Measurements from ENCODE around the gene PIGZ.
A peak's percentile ranks its signal among the peaks of the same experiment; 100 is the strongest.

The PIGZ gene, protein sequence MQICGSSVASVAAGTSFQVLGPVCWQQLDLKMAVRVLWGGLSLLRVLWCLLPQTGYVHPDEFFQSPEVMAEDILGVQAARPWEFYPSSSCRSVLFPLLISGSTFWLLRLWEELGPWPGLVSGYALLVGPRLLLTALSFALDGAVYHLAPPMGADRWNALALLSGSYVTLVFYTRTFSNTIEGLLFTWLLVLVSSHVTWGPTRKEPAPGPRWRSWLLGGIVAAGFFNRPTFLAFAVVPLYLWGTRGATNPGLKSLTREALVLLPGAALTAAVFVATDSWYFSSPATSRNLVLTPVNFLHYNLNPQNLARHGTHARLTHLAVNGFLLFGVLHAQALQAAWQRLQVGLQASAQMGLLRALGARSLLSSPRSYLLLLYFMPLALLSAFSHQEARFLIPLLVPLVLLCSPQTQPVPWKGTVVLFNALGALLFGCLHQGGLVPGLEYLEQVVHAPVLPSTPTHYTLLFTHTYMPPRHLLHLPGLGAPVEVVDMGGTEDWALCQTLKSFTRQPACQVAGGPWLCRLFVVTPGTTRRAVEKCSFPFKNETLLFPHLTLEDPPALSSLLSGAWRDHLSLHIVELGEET

DNA sequence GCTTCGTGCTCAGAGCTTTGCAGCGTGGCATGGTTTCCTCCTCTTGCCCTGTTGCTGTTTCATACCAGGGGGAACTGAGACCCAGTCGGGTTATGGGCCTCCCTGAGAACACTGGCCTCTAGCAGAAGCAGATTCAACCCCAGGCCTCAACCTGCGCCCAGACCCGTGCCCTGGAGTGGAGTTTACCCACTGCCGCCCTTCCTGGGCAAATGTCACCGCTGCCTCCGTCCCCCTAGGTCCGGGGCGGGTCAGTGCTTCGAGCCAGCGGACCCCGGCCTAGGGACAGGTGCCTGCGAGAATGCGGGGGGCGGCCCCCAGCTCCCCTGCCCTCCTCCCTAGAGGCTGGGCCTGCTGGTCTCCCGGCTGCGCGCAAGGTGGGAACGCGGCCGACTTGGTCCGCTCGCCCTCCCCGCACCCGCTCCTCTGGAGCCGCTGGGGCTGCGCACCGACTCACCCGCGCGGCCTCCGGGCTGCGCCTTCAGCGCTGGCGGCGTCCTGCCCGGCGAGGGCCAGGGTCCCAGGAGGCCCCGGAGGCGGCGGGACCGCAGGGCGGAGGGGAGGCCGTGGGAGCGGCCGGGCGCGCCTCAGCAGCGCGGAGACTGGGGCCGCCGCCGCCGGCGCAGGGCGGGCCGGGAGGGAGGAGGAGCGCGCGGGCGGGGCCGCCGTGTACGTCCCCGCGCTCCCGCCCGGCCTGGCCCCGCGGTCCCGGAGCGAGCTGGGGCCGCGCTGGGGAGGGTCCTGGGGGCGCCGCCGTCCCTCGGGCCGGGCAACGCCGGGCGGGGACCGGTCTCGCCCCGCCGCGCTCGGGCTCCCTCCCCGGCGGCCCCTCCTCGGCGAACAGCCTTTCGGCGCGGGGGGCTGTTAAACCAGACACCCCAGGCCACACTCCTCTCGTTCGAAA lies at the start of gene PIGZ:
Gene PIGZ, minus strand, starts transcription at position 601 of the 901 bp plus-strand sequence. CDS start 16,802 bp downstream, outside the sequence.
- peak; percentile 48 for DNase-seq

DNA sequence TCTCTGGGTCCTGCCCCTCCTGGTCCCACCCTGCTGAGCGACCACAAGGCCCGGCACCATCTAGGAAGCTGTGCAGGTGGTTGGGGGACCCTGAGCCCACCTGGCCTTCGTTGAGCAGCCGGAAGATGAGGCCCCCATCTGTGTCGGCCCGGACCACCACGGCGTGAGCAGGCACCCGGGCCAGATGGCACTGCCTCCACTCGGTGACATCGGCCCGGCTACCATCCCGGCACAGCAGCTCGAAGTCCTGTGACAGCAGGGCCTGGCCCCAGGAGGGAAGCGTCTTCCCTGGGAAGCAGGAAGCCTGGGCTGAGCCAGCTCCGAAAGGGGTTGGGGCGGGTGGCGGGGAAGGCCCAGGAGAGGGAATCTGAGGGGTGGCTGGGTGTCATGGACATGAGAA lies 48.4 kb upstream of the PIGZ start:
- DNase-seq = no peak

DNA sequence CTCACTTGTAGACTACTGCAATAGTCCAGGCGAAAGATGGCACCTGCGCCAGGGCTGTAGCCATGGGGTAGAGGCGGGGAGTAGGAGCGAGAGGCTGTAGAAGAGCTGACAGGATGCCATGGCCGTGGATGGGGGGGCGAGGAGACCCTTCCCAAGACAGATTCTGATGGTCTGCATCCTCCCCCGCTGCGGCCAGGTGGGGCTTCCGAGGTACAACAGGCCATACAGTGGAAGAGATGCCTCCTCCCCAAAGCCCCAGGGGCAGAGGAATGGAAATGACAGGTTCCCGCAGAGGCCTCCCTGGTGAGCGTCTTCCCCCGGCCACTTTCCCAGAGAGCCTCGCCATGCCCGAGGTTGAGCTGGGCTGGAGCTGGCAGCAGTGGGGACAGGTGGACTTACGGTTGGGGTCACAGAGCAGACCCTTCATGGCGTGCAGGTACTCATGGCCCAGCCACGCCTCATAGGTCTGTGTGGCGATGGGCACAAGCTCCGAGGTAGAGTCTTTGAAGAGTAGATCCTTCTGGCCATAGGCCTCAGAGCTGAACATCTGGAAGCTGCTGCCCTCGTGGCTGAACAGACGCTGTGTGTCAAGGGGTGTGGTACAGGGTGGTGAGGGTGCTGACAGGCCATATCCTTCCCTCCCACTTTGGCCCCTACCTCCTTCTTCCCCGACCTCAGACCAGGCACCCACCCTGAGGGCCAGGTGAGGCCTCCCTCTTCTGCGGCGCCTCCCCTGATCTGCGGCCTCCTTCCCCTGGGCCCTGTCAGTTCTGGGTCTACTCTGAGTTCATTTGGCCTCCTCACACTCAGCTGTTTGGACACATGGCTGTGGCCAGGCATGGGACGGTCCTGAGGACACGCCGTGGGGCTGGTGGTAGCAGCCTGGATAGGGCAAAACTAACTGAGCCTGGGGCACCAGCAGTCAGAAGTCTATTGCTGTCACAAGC lies 47.4 kb upstream of the PIGZ start:
- no peak for DNase-seq

DNA sequence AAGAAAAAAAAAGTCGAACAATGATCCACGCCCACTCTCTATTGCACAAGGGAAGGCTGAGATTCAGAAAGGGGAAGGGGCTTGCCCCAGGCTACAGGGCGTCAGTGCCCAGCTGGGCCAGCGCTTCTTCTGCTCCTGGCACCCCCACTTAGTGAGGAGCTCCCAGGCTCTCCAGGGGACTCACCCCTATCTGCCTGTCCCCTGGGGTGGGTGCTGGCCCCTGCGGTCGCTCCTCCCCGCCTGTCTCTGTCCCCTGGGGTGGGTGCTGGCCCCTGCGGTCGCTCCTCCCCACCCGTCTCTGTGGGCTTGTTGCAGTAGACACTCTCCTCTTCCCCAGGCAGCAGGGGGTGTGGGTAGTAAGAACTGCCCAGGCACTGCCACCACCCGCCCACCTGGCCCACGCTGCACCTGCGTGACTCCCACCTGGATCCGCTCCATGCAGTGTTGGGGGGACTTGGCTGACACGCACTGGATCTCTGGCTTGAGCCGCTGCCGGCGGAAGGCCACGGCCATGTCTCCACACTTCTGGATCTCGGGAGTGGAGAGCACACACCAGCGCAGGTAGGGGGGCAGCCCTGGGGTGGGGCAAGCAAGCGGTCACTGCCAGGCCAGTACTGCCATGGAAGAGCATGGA lies 46.4 kb upstream of the PIGZ start:
- DNase-seq = no peak

DNA sequence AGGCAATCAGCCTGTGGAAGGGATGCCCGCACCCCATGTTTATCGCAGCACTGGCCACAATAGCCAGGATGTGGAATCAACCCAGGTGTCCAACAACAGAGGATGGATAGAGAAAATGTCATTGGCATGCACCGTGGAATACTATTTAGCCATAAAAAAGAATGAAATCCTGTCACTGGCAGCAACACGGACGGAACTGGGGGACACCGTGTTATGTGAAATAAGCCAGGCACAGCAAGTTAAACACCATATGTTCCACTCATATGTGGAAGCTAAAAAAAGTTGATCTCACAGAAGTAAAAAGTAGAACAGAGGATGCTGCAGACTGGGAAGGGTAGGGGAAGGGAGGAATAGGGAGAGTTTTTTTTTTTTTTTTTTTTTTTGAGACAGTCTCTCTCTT lies 45.4 kb upstream of the PIGZ start:
- DNase-seq = no peak

DNA sequence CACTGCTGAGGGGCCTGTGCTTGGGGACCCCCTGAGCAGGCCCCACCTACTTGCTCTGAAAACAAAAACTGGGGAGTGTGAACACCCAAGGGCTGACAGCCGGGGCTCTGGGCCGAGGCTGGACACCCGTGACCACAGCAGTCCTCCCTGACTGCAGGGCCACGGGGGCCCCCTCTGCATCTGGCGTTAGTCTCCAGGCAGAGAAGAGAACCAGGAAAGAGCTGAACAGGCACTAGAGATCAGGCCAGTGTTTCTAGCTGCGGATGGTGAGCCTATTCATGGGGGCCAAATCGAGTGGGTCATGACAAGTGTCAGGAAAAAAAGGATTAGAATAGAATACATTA lies 43.9 kb upstream of the PIGZ start:
- DNase-seq = no peak

DNA sequence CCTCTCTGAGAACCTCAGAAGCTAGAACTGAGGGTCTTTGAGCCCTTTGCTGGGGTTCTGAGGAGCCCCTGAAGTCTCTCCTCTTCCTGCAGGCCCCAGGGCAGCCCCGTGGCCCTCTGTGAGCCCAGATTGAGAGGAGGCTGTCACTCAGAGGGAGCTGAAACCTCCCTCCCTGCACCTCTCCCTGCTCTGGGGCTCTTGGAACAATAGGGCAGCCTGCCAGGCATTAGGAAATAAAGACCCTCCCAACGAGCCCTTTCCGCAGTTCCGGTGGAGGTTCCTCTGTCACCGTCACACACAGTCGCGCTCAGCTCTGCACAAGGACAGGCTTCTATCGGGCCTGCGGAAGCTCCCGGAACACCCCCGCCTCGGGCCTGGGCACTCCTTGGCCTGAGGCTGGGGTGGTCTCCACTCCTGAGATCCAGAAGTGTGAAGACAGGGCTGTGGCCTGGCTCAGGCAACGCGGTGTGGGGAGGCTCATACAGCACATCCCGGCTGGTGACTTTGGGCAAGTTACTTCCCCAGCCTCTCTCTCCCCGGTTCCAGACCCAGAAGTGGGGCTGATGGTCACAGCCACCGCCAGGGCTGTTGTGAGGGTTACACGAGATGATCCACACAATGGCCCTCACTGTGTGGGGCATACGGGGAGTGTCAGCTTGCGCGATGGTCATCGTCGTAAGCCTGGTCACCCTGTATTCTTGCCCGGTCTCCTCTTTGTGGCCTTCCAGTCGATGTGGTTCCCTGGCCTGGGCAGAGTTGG lies 43.3 kb upstream of the PIGZ start:
- no peak for DNase-seq

DNA sequence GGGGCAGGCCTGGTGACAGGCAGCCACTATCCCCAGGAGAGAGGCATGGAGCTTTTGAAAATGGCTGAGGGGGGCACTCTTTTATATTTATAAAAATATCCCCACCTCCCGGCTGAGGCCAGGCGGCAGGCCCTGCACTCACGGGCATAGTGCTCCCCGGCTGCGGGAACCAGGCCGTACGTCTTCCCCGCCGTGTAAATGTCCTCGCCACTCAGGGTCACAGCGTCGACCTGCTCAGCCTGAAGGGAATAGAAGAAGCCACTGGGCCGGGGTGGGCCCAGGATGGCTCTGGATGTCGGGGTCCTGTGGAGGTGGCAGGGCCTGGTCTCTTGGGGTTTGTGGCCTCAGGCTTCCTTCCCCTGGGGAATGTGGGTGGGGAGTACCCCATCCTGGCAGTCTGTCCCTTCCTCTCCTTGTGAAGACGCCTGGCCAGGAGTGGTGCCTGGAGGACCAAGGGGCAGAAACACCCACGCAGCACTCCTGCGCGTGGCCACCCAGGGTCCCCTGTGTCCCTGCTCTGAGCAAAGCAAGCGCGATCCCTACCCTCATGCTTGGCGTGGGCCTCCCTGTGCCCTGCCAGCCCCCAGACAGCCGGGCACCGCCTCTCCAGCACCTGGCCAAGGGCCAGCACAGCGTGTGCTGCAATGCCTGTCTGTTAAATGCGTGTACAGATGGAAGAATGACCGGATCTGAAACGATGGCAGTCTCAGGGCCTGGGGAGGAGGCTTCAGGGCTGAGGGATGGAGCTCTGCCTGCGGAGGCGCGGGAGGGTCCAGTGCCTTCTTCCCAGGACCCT lies 42.1 kb upstream of the PIGZ start:
- DNase-seq = no peak

DNA sequence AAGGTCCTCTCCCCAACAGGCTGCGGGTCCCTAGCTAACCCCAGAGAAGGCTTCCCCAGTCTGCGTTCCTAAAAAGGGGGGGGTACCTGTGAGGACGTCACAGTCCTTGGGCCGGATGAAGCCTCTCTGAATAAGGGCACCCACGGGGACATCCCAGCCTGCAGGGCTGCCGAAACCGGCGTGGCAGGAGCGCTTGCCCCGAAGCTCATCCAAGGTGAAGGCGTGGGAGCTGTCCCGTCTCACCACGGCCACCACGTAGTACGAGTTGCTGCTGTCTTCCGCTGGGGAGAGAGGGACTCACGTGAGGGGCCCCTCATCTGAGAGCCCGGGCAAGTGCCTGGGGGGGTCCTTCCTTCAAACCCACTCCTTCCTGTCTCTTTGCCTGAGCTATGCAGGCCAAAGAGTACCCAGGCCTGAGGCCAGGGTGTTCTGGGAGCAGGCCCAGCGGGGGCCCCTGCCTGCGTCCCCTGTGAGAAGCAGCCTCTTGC lies 40.9 kb upstream of the PIGZ start:
- no peak for DNase-seq

DNA sequence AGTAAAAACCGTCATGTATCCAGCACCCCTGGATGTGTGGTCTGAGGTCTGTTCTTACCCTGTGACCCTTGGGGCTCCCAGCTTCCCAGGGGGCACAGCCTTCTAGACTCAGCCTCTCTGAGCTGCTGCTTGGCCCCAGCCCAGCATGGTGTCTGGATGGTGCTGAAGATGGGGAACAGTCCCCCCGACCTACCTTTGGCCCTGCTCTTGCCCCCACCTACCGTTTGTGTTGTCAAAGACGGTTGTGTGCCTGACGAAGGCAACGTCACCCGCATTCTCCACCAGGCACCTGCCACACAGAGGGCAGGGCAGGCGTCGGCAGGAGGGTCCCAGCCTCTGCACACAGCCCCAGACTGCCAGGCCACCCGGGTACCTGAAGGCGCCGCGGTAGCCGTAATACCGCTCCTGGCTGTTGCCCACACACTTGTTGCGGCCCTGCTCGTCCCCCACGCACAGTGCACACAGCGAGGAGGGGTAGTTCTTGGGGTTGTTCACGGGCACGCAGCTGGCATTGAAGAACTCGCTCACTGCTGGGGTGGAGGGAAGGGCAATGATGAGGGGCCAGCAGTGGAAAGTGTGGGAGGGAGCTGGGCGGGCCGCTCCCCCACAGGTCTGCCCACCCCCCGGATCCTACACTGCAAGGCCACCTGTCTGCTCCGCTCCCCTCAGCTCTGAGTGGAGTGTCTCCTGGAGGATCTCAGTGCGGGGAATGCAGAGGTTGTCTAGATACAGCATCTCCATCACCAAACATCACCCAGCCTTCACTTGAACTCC lies 40.0 kb upstream of the PIGZ start:
- no peak for DNase-seq

DNA sequence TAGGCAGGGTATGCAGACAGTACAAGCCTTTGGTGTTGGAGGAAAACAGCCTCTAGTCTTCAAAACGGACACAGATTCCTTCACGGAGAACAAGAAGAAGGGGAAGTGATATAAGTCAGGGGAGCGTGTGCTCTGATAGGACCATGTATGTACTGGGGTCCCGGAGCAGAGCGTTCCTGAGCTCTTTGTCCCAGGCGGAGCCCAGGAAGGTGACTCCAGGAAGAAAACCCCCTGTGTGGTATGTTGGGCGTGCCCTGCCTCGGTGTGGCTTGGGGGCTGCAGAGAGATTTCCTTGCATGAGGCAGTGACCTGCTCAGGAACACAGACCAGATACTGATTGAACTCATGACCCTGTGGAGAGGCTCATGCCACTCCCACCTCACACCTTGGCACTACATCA lies 39.3 kb upstream of the PIGZ start:
- no peak for DNase-seq

DNA sequence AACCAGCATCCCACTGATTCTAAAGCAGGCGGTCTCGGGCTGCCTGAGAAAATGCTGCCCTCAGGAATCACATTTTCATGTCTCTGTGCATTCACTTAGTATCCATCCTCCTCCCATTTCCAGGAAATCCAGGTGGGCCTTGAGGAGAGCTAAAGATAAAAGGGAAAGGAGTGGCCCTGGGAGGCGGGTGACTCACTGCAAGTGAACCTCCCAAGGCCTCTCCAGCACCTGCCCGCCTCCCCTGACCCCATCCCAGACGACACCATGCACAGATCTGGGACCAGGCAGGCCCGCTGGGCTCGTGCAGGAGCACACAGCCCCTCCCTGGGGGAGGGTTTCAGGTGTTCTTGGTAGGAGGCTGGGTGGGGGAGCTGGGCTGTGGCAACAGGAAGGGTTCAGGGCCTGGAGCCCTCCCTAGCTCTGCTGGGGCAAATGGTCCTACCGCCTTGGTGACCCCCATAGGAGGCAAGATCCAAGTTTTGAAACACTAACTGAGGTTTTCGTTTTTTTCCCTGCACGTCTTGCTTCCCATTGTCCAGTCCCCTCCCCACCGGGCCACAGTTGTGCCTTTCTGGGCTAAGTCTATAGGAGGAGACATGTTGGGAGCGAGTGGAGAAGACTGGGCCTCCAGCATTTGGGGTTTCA lies 38.8 kb upstream of the PIGZ start:
- DNase-seq = no peak

DNA sequence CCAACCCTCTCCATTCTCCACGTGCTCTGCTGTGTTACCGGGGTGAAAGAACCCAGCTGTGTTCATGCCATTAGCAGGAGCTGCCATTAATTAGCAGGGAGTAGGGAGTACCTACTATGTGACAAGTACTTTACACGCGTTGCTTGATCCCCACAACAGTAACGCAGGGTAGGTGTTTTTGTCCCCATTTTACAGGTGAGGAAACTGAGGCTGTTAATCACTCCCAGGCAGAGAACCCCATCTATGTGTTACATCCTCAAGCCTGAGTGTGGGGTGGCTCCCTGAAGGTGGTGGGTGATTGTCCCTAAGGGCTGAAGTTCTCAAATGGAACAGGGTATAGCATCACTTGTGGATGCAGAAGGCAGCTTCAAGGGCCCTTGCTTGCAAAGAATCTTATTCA lies 38.2 kb upstream of the PIGZ start:
- no peak for DNase-seq

DNA sequence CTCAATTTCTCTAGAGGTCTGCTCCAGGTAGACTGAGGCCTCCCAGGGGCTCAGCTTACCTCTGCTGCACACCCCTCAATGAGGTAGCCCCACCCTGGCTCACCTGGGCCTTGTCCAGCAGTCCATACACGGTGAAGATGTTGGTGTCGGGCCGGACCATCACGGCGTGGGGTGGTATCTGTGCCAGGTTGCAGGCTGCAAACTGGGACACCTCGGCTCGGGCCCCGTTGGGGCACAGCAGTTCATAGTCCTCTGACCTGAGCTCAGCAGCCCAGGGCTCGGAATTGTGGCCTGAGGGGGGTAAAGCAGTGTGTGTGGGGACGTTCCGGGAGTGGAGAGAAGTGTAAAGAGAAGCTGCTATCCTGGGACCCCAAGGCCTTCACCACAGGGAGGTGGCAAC lies 37.8 kb upstream of the PIGZ start:
- no peak for DNase-seq

DNA sequence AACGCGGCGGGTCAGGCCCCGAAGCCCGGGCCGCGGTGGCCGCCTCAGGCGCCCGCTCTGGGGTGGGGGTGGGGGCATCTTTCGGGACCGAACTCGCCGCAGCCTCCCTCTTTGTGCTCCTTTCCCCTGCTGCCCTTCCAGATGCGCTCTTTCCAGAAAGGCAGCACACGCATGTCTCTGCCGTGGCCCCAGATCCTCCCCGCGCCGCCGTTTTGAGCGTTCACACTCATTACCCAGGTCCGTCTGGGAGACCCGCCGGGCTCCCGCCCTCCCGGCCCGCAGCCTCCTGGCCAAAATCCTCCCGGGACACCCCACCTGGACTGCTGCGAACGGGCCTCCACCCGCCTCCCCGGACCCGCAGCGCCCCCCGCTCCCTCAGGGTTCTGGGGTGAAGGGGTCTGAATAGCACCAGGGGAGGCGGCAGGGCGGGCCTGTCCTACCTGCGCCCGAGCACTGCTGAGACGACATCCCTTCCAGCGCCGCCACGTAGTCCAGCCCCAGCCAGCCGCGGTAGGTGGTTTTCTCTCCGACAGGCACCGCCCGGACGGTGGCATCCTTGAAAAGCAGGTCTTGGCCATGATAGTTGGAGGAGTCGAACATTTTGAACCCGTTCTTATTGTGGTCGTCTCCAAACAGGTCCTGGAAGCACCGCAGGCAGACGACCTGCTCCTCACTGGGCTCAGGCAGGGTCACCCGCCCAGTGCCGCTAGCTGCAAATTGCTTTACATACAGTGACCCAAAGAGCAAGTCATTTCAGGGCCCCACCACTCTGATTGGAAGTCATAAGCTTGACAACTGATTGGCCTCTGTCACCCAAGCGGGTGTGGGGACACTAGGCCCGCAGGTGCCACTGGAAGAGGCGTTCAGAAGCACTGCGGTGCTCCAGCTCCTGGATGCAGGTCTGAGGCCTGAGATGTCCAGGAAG lies 35.1 kb upstream of the PIGZ start:
- peak; percentile 37 for DNase-seq

DNA sequence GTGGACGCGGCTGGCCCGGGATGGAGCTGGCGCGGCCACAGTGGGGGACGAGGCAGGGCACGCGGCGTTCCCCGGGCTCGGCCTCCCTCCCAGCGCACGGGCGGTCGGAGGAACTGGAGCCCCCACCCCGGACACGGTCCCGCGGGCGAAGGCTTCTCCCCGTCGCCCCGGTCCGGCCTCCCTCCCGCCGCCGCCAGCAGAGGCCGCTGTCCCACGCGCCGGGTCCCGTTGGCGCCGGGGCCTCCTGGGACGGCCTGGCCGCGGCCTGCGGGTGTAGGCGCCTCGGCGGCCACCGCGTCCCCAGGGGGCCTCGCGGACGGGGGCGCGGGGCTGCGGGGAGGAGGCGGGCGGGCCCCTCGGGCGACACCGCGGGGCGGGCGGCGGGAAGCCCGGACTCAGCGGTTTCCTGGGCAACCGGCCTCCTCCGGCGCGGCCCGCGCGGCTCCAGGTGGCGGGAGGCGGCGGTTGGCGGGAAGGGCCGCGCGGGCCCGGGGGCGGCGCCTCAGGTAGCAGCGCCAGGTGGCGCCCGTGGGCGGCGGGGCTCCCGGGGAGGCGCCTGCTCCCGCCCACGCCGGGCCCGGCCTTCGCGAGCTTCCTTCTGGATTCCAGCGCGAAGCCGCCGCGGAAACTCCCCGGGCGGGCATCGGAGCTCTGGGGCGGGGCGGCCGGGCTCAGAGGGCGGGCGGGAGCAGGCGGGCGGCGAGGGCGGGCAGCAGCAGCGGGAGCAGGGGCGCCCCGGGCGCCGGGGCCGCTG lies 34.2 kb upstream of the PIGZ start:
- DNase-seq = peak; percentile 77
